HG02763 (cell line): ENCODE measurements around the gene TRIM38.
"Not testable (repeated sequence)": the region's sequence is repeated elsewhere in the genome, so short reads cannot be mapped to it uniquely, and the experiment has no call there.

Experiments used
- ATAC-seq: cut with Tn5 transposase; IDR thresholded peaks from one replicate; pipeline ENCODE4 v1.9.1; 2021; ENCODE audit warnings: mild to moderate bottlenecking, moderate library complexity; ENCODE audit not compliant: unreplicated experiment

TRIM38 gene

DNA sequence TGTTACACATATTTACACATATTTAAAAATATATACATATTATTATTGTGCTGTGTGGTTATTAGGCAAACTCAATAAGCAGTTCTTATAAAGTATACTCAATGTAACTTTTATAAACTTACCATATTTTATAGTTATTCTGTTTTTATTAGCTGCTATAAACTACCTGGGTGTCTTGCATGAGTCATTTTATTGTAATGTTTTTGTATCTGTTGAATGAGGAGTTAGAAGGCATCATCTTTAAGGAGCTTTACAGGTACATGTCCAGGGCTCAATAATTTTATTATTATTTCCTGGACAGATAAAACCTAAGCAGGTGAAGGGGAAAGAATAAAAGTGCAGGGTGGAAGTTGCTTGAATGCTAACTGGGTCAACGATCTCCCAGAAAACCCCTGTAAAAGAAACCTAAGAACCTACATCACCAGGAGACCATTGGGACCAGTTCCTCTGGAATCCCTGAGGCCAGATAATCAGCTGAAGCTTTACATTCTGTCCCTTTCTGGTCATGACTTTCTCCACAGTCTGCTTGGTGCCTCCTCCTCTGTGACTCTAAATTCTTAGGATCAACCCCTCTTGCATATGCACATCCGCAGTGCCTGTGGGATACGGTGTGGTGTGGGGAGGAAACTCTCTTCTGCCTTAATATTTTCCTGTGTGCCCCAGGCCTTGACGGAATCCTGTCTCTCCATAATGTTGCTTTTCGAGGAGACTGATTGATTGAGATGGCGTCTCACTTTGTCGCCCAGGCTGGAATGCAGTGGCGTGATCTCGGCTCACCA, 38.0 kb downstream of the TRIM38 start:
- no peak for ATAC-seq

DNA sequence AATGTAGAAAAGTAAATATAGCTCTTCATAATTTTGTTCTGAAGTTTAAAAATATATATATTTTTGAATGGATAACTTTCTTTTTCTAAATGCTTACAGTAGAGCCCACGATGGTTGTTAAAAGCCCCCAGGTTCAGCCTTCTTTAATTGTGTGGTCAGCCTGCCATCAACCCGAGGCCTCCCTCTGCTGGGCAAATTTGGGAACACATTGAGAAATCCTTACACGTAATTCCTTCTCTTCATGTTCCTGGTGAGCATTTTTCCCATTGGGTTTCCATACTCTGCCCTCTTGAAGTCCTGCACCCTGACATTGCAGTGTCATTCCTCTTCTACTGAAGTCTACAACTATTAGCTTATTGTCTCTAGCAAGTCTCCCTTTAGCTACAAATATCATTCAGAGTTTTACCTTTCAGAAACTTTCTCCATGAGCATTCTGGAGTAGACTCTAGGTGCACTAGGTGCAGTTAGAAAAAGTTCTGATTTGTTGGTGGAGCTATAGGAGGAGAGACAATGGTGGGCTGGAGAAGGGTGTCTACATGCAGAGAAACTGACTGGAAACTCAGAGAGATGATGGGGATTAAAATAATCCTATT, 40.6 kb downstream of the TRIM38 start:
- ATAC-seq = no peak

GRCh38 chr6:26006086-26006939, 43.7 kb downstream of the TRIM38 start:
- ATAC-seq = no peak

DNA sequence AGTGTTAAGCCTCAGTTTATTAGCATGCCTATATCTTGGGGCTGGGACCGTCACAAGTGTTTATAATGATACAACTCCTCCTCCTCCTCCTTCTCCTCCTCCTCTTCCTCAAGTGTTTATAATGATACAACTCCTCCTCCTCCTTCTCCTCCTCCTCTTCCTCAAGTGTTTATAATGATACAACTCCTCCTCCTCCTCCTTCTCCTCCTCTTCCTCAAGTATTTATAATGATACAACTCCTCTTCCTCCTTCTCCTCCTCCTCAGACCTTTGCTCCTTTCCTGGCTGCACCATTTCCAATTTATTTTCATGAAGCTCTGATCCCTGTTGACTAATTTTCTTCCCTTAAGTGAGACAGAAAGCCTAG, 44.3 kb downstream of the TRIM38 start:
- ATAC-seq = not testable (repeated sequence)

DNA sequence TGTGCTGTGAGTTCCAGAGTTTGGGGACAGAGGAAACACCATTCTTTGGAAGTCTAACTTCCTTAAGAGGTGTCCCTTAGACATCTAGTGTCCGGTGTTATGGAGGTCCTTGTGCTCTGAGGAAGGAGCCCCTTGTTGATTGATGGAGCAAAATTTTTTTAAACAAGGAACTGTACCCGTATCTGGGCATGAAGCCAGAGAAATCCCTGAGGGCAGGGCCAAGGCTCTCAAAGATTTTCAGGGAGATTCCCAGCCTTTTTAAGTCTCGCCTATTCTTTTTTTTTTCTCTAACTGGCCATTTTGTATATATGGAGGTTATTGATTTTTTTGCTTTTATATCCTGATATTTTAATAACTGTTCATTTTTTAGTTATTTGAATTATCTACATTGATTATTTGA, 45.9 kb downstream of the TRIM38 start:
- ATAC-seq = no peak

DNA sequence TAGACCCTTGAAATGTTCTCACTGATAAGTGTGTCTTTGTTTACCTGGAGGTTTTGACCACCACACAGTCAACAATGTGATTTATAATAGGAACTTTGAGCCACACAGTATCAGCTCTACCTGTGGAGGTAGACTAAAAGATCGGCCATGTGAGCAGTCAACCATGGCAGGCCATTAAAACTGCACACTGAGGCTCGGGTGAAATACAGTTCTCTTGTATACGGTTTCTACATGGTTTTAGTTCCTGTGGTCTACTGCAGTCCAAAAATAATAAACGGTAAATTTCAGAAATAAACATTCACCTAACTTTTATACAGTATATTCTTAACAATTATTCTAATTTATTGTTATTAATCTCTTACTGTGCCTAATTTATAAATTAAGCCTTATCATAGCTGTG, 47.2 kb downstream of the TRIM38 start:
- no peak for ATAC-seq

- ATAC-seq = no peak
Observed at GRCh38 chr6:26012061-26012460, 49.5 kb downstream of the TRIM38 start.

DNA sequence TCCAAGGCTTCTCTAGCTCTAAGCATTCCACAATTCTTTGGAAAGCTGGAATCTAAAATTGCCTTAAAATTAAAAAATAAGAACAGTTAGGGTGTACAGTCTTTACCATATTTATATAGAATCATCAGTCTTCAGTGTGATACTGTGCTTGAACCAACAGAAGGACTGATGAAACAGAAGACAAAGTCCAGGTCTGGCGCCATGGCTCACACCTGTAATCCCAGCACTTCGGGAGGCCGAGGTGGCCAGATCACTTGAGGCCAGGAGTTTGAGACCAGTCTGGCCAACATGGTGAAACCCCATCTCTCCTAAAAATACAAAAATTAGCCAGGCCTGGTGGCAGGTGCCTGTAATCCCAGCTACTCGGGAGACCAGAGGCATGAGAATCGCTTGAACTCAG, 51.8 kb downstream of the TRIM38 start:
- not testable (repeated sequence) for ATAC-seq

DNA sequence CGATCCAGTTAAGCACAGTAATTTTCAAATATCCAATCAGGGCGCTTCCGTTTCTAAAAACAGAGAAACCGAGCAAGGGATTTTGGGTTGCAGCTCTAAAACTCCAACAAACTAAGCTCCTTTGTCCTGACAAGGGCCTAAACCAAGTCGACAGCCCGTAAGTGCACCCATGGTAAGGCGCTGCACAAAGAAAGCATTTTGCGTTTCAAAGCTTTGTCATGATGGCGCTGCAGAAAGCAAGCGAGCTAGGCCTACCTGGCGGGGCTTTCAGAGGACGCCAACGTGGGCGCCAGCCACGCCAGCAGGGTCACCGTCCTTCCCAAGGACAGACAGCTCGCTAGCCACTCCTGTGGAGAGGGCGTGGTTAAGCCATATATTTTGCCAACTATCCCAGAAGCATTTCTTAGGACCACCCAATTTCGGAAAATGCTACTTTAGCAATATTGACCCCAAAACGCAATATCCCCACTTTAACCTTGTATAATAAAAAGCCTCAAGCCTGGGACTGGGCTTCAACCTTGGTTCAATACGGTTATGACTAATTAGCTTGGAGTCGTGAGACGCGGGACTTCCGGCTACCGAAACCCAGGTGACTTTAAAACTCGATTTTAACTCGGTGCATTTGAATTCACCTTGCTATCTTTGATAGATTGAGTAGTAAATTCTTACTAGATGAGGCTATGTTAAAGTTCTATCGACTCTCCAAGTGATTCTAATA, 53.8 kb downstream of the TRIM38 start:
- no peak for ATAC-seq

GRCh38 chr6:26016963-26017631, 54.5 kb downstream of the TRIM38 start:
- no peak for ATAC-seq

GRCh38 chr6:26017632-26017966, 55.0 kb downstream of the TRIM38 start:
- no peak for ATAC-seq

- no peak for ATAC-seq
Observed at GRCh38 chr6:26019261-26019830, 56.7 kb downstream of the TRIM38 start.

DNA sequence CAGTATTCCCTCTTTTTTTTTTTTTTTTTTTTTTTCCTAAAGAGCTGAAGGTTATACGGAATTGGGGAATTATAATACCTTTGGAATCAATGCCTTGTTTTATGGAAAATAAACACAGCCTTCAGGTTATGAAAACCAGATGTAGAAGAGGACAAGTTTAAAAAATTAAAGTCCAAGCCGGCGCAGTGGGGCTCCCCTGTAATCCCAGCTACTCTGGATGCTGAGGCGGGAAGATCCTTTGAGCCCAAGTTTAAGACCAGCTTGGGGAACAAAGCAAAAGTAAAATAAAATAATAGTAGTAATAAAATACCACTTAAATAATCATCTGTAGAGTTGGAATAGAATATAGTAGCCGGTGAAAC, 57.3 kb downstream of the TRIM38 start:
- ATAC-seq = no peak

GRCh38 chr6:26020329-26021000, 57.9 kb downstream of the TRIM38 start:
- ATAC-seq = peak; percentile 52

- ATAC-seq = peak; percentile 7
Observed at GRCh38 chr6:26021001-26021349, 58.4 kb downstream of the TRIM38 start.

- peak; percentile 46 for ATAC-seq
Observed at GRCh38 chr6:26021350-26022131, 58.9 kb downstream of the TRIM38 start.

DNA sequence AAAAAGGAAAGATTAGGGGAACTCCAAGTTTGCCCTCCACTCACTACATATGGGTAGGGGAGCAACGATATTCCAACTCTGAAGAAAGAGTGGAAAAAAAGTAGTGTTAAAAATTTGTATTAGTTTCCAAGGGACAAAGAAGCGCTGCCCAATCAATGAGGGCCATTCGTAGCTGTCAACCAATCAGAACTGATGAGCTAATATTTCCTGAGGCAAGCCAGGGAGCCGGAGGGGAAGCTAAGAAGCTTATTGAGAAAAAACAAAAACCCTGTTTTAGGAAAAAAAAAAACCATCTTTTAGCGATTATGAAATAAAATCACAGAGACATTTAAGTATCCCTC, 59.5 kb downstream of the TRIM38 start:
- no peak for ATAC-seq

GRCh38 chr6:26022737-26023136, 60.1 kb downstream of the TRIM38 start:
- ATAC-seq = no peak

- no peak for ATAC-seq
Observed at GRCh38 chr6:26024651-26025046, 62.0 kb downstream of the TRIM38 start.
